H1 (cell line): ENCODE data around the gene SH2D1B.

Experiments used
- CTCF ChIP-seq, 3 experiments: IDR thresholded peaks; 1 replicate in 2 of 3; 2 replicates in 1 of 3; pipeline versions ENCODE4 v1.5.1 to v1.6.1; 2011; ENCODE audit warnings: low read length in 3 of 3, mild to moderate bottlenecking in 3 of 3, inconsistent platforms in 2 of 3, low read depth in 1 of 3, moderate library complexity in 1 of 3; ENCODE audit not compliant: insufficient read depth in 1 of 3; ENCODE audit errors: control extremely low read depth in 1 of 3
- EGR1 ChIP-seq: IDR thresholded peaks from 2 replicates; pipeline ENCODE4 v1.6.1; 2011; ENCODE audit warnings: low read depth, low read length, borderline replicate concordance
- EP300 ChIP-seq, 2 experiments: IDR thresholded peaks; 1 replicate in 1 of 2; 2 replicates in 1 of 2; pipeline ENCODE4 v1.6.1; 2011 to 2012; ENCODE audit warnings: low read depth in 2 of 2, low read length in 2 of 2, mild to moderate bottlenecking in 2 of 2, borderline replicate concordance in 1 of 2, inconsistent platforms in 1 of 2, moderate library complexity in 1 of 2
- EZH2 ChIP-seq: fragments of 200-600 bp; sonication (generic); IDR thresholded peaks from 2 replicates; pipeline ENCODE4 v1.7.1; 2012; ENCODE audit warnings: low read depth, mild to moderate bottlenecking, moderate library complexity, low read length, inconsistent platforms; ENCODE audit not compliant: severe bottlenecking
- HDAC2 ChIP-seq, 2 experiments: fragments of 300-600 bp in 1 of 2; sonication (generic) in 1 of 2; IDR thresholded peaks; 2 replicates each; pipeline ENCODE4 v1.6.1; 2011 to 2012; ENCODE audit warnings: low read depth in 2 of 2, low read length in 2 of 2, mild to moderate bottlenecking in 2 of 2, moderate library complexity in 2 of 2, borderline replicate concordance in 1 of 2, inconsistent platforms in 1 of 2
- KDM1A ChIP-seq: fragments of 200-600, 300-600 bp; sonication (generic); IDR thresholded peaks from 2 replicates; pipeline ENCODE4 v1.7.1; 2016; ENCODE audit warnings: mild to moderate bottlenecking, low read length, borderline replicate concordance
- NANOG ChIP-seq: IDR thresholded peaks from 2 replicates; pipeline ENCODE4 v1.6.1; 2011; ENCODE audit warnings: low read length, low read depth, mild to moderate bottlenecking, inconsistent platforms; ENCODE audit not compliant: insufficient read depth, poor library complexity, severe bottlenecking
- POLR2A ChIP-seq, 2 experiments: IDR thresholded peaks; 1 replicate in 1 of 2; 2 replicates in 1 of 2; pipeline ENCODE4 v1.6.1; 2011; ENCODE audit warnings: low read depth in 2 of 2, low read length in 2 of 2, mild to moderate bottlenecking in 2 of 2; ENCODE audit errors: control extremely low read depth in 1 of 2
- POLR2AphosphoS5 ChIP-seq: IDR thresholded peaks from 2 replicates; pipeline ENCODE4 v1.6.1; 2011; ENCODE audit warnings: low read depth, low read length
- SP4 ChIP-seq: IDR thresholded peaks from 2 replicates; pipeline ENCODE4 v1.6.1; 2012; ENCODE audit warnings: low read length, inconsistent platforms
- USF2 ChIP-seq: IDR thresholded peaks from 2 replicates; pipeline ENCODE4 v1.6.1; 2011; ENCODE audit warnings: low read length, improper control_type of control experiment

DNA sequence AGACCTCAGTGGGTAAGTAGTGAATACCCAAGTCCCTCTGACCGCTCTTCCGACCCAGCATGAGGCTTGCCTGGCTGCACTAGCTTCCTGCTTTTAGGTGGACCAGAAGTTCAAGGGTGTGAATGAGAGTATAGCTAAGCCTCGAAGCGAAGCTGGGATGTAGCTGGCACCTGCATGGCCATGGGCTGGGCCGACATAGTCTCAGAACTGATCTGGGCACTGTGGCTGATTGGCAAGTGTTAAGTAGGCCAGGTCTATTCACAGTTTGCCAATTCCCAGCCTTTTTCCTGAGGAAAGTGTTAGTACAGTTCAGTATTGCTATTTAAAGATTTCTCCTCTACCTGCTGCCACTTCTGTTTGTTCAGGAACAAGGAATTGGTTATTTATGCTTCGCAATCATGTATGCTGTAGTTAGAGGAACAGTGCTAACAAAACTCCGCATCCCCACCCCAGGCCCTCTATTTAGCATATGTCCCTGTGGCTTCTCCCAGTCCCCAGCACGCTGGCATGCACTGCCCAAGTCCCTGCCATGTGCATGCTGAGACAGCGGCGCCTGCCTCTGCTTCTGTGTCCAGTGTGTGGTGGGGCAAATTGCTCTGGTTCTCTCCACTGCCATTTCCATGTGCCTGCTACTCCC lies 51.6 kb downstream of the SH2D1B start:
- TF ChIP-seq CTCF (IDR thresholded peaks at IDR 0.05; ENCODE audit: control extremely low read depth in 1 of 3, insufficient read depth in 1 of 3, low read depth in 1 of 3, low read length in 3 of 3) (no peak), POLR2AphosphoS5 (no peak), NANOG (no peak), USF2 (no peak), EP300 (IDR thresholded peaks at IDR 0.05; ENCODE audit: borderline replicate concordance in 1 of 2, low read depth in 2 of 2, low read length in 2 of 2) (no peak), SP4 (no peak), EZH2 (no peak), KDM1A (no peak), HDAC2 (IDR thresholded peaks at IDR 0.05; ENCODE audit: borderline replicate concordance in 1 of 2, low read depth in 2 of 2, low read length in 2 of 2) (no peak), POLR2A (IDR thresholded peaks at IDR 0.05; ENCODE audit: control extremely low read depth in 1 of 2, low read depth in 2 of 2, low read length in 2 of 2) (no peak), EGR1 (no peak)
